Measurements from ENCODE around the gene EEF1G.
A peak's percentile ranks its signal among the peaks of the same experiment; 100 is the strongest.

The EEF1G gene

GRCh38 chr11:62539238-62539925, 34.3 kb downstream of the EEF1G start:
- peak overlapping the region; percentile 96 for H3K27ac Mint-ChIP-seq
- no peaks in the 10 kb centered on the region for H3K9me3 Mint-ChIP-seq
- peak overlapping the region; percentile 70 for H3K4me3 Mint-ChIP-seq
- DNase-seq (ENCODE audit: low spot score in 2 of 2) (no peak), ATAC-seq (ENCODE audit: low read depth) (no peak)
- no peaks in the 10 kb centered on the region for H3K27me3 Mint-ChIP-seq
- H3K4me1 Mint-ChIP-seq: peaks cover 61% of the 10 kb centered on the region
- H3K36me3 Mint-ChIP-seq: peaks cover 15% of the 10 kb centered on the region

GRCh38 chr11:62538470-62539237, 35.0 kb downstream of the EEF1G start:
- no peak for DNase-seq (ENCODE audit: low spot score in 2 of 2)
- Mint-ChIP-seq H3K36me3 (peaks cover 18% of the 10 kb centered on the region), H3K27ac (peak overlapping the region; percentile 96), H3K4me1 (peaks cover 56% of the 10 kb centered on the region), H3K9me3 (no peaks in the 10 kb centered on the region), H3K4me3 (peak overlapping the region; percentile 70), H3K27me3 (no peaks in the 10 kb centered on the region)
- no peak for ATAC-seq (ENCODE audit: low read depth)

- peaks cover 37% of the 10 kb centered on the region for H3K4me1 Mint-ChIP-seq
- no peaks in the 10 kb centered on the region for H3K9me3 Mint-ChIP-seq
- H3K4me3 Mint-ChIP-seq: no peak overlapping the region
- no peaks in the 10 kb centered on the region for H3K27me3 Mint-ChIP-seq
- peak overlapping the region; percentile 96 for H3K27ac Mint-ChIP-seq
- H3K36me3 Mint-ChIP-seq: peaks cover 34% of the 10 kb centered on the region
- ATAC-seq (ENCODE audit: low read depth): no peak
- no peak for DNase-seq (ENCODE audit: low spot score in 2 of 2)
Measured at GRCh38 chr11:62536301-62536957, 37.3 kb downstream of the EEF1G start.

- H3K27me3 Mint-ChIP-seq: no peaks in the 10 kb centered on the region
- peaks cover 38% of the 10 kb centered on the region for H3K36me3 Mint-ChIP-seq
- peak overlapping the region; percentile 96 for H3K27ac Mint-ChIP-seq
- no peak for DNase-seq (ENCODE audit: low spot score in 2 of 2)
- H3K4me1 Mint-ChIP-seq: peaks cover 31% of the 10 kb centered on the region
- ATAC-seq (ENCODE audit: low read depth): no peak
- no peak overlapping the region for H3K4me3 Mint-ChIP-seq
- no peaks in the 10 kb centered on the region for H3K9me3 Mint-ChIP-seq
Measured at GRCh38 chr11:62535802-62536201, 37.9 kb downstream of the EEF1G start.

GRCh38 chr11:62534779-62535545, 38.7 kb downstream of the EEF1G start:
- ATAC-seq (ENCODE audit: low read depth) (no peak), DNase-seq (ENCODE audit: low spot score in 2 of 2) (no peak)
- Mint-ChIP-seq H3K27me3 (no peaks in the 10 kb centered on the region), H3K9me3 (no peaks in the 10 kb centered on the region), H3K36me3 (peaks cover 39% of the 10 kb centered on the region), H3K4me1 (peaks cover 28% of the 10 kb centered on the region), H3K4me3 (peak overlapping the region; percentile 19), H3K27ac (peak overlapping the region; percentile 96)

- Mint-ChIP-seq H3K9me3 (no peaks in the 10 kb centered on the region), H3K4me1 (peaks cover 16% of the 10 kb centered on the region), H3K27ac (peak overlapping the region; percentile 96), H3K4me3 (no peak overlapping the region), H3K27me3 (no peaks in the 10 kb centered on the region), H3K36me3 (peaks cover 57% of the 10 kb centered on the region)
- peak; percentile 6 for ATAC-seq (ENCODE audit: low read depth)
- DNase-seq (ENCODE audit: low spot score in 2 of 2): no peak
Measured at GRCh38 chr11:62532096-62532495, 41.6 kb downstream of the EEF1G start.

GRCh38 chr11:62516736-62517371, 56.8 kb downstream of the EEF1G start:
- H3K27me3 Mint-ChIP-seq: no peaks in the 10 kb centered on the region
- H3K9me3 Mint-ChIP-seq: no peaks in the 10 kb centered on the region
- H3K4me3 Mint-ChIP-seq: no peak overlapping the region
- peaks cover 20% of the 10 kb centered on the region for H3K36me3 Mint-ChIP-seq
- peaks cover 20% of the 10 kb centered on the region for H3K4me1 Mint-ChIP-seq
- ATAC-seq (ENCODE audit: low read depth) (no peak), DNase-seq (ENCODE audit: low spot score in 2 of 2) (peak in 1 of 2 donors; percentile 16)
- no peak overlapping the region for H3K27ac Mint-ChIP-seq

- peaks cover 20% of the 10 kb centered on the region for H3K4me1 Mint-ChIP-seq
- DNase-seq (ENCODE audit: low spot score in 2 of 2) (peak in 1 of 2 donors; percentile 13), ATAC-seq (ENCODE audit: low read depth) (peak; percentile 37)
- no peaks in the 10 kb centered on the region for H3K9me3 Mint-ChIP-seq
- no peak overlapping the region for H3K27ac Mint-ChIP-seq
- H3K4me3 Mint-ChIP-seq: no peak overlapping the region
- H3K36me3 Mint-ChIP-seq: peaks cover 13% of the 10 kb centered on the region
- H3K27me3 Mint-ChIP-seq: no peaks in the 10 kb centered on the region
Measured at GRCh38 chr11:62514151-62514550, 59.5 kb downstream of the EEF1G start.

- Mint-ChIP-seq H3K36me3 (peaks cover 13% of the 10 kb centered on the region), H3K4me3 (no peak overlapping the region), H3K27me3 (no peaks in the 10 kb centered on the region), H3K4me1 (peaks cover 23% of the 10 kb centered on the region), H3K27ac (no peak overlapping the region), H3K9me3 (no peaks in the 10 kb centered on the region)
- DNase-seq (ENCODE audit: low spot score in 2 of 2) (peak in 1 of 2 donors; percentile 10), ATAC-seq (ENCODE audit: low read depth) (no peak)
Measured at GRCh38 chr11:62513626-62514025, 60.1 kb downstream of the EEF1G start.

- Mint-ChIP-seq H3K9me3 (no peaks in the 10 kb centered on the region), H3K36me3 (peaks cover 9% of the 10 kb centered on the region), H3K4me3 (no peak overlapping the region), H3K27me3 (no peaks in the 10 kb centered on the region), H3K4me1 (peaks cover 22% of the 10 kb centered on the region), H3K27ac (no peak overlapping the region)
- no peak for ATAC-seq (ENCODE audit: low read depth)
- peak in 1 of 2 donors; percentile 10 for DNase-seq (ENCODE audit: low spot score in 2 of 2)
Measured at GRCh38 chr11:62512961-62513360, 60.7 kb downstream of the EEF1G start.
